Panc1 (cell line): ENCODE data around the gene UQCC5. TPM values are rescaled to one million over a fixed set of nuclear protein-coding genes. Genes with fewer than 3 reads are reported as not detected.

ENCODE experiments used
- ATAC-seq: fragments of 200-7000 bp; cut with Tn5 transposase; 2 replicates; pipeline ENCODE4 v1.9.1; 2020; ENCODE audit warnings: mild to moderate bottlenecking, moderate library complexity
- BruUV-seq: library from RNA; stranded (reverse); fragments of 400-500 nt; replicated peaks from 2 replicates; lab custom pipeline; 2021; lab: Mats Ljungman, UMichigan
- CTCF ChIA-PET: fragments of 300-600 bp; sonication (Branson Sonifier 250); formaldehyde crosslinking; loops from one replicate; lab custom pipeline; 2022; ENCODE audit warnings: antibody characterized with exemption; lab: Charles Lee
- POLR2A ChIA-PET: fragments of 300-600 bp; sonication (Branson Sonifier 250); formaldehyde crosslinking; loops from one replicate; lab custom pipeline; 2022; ENCODE audit warnings: antibody characterized with exemption; lab: Charles Lee
- DNase-seq: peaks from one replicate; pipeline ENCODE4 v3.0.0-alpha.2; 2010; ENCODE audit warnings: low read depth, low spot score
- H3K27ac ChIP-seq: 2 replicates; pipeline ENCODE4 v1.5.1; 2011; ENCODE audit warnings: mild to moderate bottlenecking, low read length, inconsistent platforms
- H3K27me3 ChIP-seq: fragments of 200-500 bp; sonication (Bioruptor generic); 2 replicates; pipeline ENCODE4 v1.6.0; 2014; ENCODE audit warnings: low read length, inconsistent platforms; ENCODE audit not compliant: control insufficient read depth, insufficient read depth
- H3K36me3 ChIP-seq: fragments of 200-500 bp; sonication (Bioruptor generic); 2 replicates; pipeline ENCODE4 v1.5.1; 2014; ENCODE audit warnings: inconsistent platforms, mild to moderate bottlenecking, low read length, moderate library complexity; ENCODE audit not compliant: control insufficient read depth, insufficient read depth
- H3K4me1 ChIP-seq: 2 replicates; pipeline ENCODE4 v1.5.1; 2011; ENCODE audit warnings: inconsistent platforms, mild to moderate bottlenecking, low read length, moderate library complexity; ENCODE audit not compliant: control insufficient read depth, insufficient read depth
- H3K4me3 ChIP-seq, 2 experiments: 2 replicates each; pipeline ENCODE4 v1.5.1; 2011 to 2012; ENCODE audit warnings: low read depth in 2 of 2, low read length in 2 of 2, mild to moderate bottlenecking in 2 of 2, inconsistent platforms in 1 of 2, moderate library complexity in 1 of 2
- H3K9me3 ChIP-seq: fragments of 200-500 bp; sonication (Bioruptor generic); 2 replicates; pipeline ENCODE4 v1.5.1; 2014; ENCODE audit warnings: low read depth, mild to moderate bottlenecking, inconsistent platforms, low read length, moderate library complexity; ENCODE audit not compliant: control insufficient read depth, insufficient read depth
- CTCF ChIP-seq: fragments of 450-650 bp; IDR thresholded peaks from 2 replicates; pipeline ENCODE4 v1.5.1; 2017; ENCODE audit warnings: mild to moderate bottlenecking
- POLR2AphosphoS5 ChIP-seq: IDR thresholded peaks from 2 replicates; pipeline ENCODE4 v1.6.1; 2012; ENCODE audit warnings: mild to moderate bottlenecking, low read depth, low read length, moderate library complexity
- REST ChIP-seq, 2 experiments: IDR thresholded peaks; 2 replicates each; pipeline ENCODE4 v1.6.1; 2011 to 2012; ENCODE audit warnings: low read depth in 2 of 2, control low read depth in 1 of 2, low read length in 1 of 2, mild to moderate bottlenecking in 1 of 2, moderate library complexity in 1 of 2; ENCODE audit not compliant: insufficient read depth in 1 of 2
- SIN3A ChIP-seq: IDR thresholded peaks from 2 replicates; pipeline ENCODE4 v1.6.1; 2012; ENCODE audit warnings: low read depth, mild to moderate bottlenecking, low read length, moderate library complexity, borderline replicate concordance; ENCODE audit not compliant: insufficient read depth
- TCF7L2 ChIP-seq: IDR thresholded peaks from 2 replicates; pipeline ENCODE4 v1.6.1; 2011; ENCODE audit warnings: mild to moderate bottlenecking, low read depth, low read length, inconsistent platforms
- in situ Hi-C: cut with HindIII; loops from 2 replicates; pipeline ENCODE4 v1.10.0; 2016; ENCODE audit warnings: low sequenced_read_pairs, low pct_unique_long_range_greater_than_20kb
- intact Hi-C: fragments of 100-400 bp; cut with micrococcal nuclease; formaldehyde crosslinking; loops from one replicate; pipeline ENCODE4 v1.10.0; 2022; ENCODE audit not compliant: unreplicated experiment
- total RNA-seq: library from RNA; stranded (reverse); gene quantifications from one replicate; pipeline ENCODE4 v1.2.1, GENCODE V29; 2021; ENCODE audit not compliant: unreplicated experiment

The UQCC5 gene
- total RNA-seq, 1 experiment from 2014 or later, result 27.3 TPM

GRCh38 chr3:52547143-52547542 is 10.7 kb downstream of the UQCC5 start:
- CTCF ChIA-PET, result interaction anchor here (0.6 kb wide), 1 partner anchor 122 kb away, joined by 4 read pairs; no protein-coding TSS in a partner anchor
- Histone ChIP-seq H3K4me3 (no peak overlapping the region), H3K36me3 (peaks cover 8% of the 10 kb centered on the region; the same call in 1 of the 2 replicates), H3K4me1 (no peaks in the 10 kb centered on the region), H3K9me3 (no peaks in the 10 kb centered on the region), H3K27ac (no peak overlapping the region), H3K27me3 (no peaks in the 10 kb centered on the region)
- POLR2A ChIA-PET, result no interaction called here
- in situ Hi-C loops, result no loop called here
- intact Hi-C loops, result no loop called here
- no peak for ATAC-seq
- BruUV-seq, result no TSS peak
- no peak for DNase-seq
- TF ChIP-seq SIN3A (no peak), REST (IDR thresholded peaks at IDR 0.05; ENCODE audit: insufficient read depth in 1 of 2, low read depth in 2 of 2, low read length in 1 of 2) (no peak), TCF7L2 (no peak), CTCF (no peak), POLR2AphosphoS5 (no peak)

- in situ Hi-C loops, result no loop called here
- Histone ChIP-seq H3K36me3 (peaks cover 8% of the 10 kb centered on the region; the same call in 1 of the 2 replicates), H3K4me1 (no peaks in the 10 kb centered on the region), H3K4me3 (no peak overlapping the region), H3K27me3 (no peaks in the 10 kb centered on the region), H3K27ac (no peak overlapping the region), H3K9me3 (no peaks in the 10 kb centered on the region)
- intact Hi-C loops, result no loop called here
- BruUV-seq, result no TSS peak
- TF ChIP-seq CTCF (no peak), POLR2AphosphoS5 (no peak), SIN3A (no peak), REST (IDR thresholded peaks at IDR 0.05; ENCODE audit: insufficient read depth in 1 of 2, low read depth in 2 of 2, low read length in 1 of 2) (no peak), TCF7L2 (no peak)
- ChIA-PET POLR2A (no interaction called here), CTCF (no interaction called here)
- ATAC-seq, result no peak
- no peak for DNase-seq
Observed at GRCh38 chr3:52551118-52551517, 14.7 kb downstream of the UQCC5 start.
